ENCODE results near the gene LTB. TPM values are rescaled to one million over a fixed set of nuclear protein-coding genes. Genes with fewer than 3 reads are reported as not detected.

Gene LTB
- total and polyA plus RNA-seq, 9 donors: 0.58 to 2.9 (median 2.1) TPM

DNA sequence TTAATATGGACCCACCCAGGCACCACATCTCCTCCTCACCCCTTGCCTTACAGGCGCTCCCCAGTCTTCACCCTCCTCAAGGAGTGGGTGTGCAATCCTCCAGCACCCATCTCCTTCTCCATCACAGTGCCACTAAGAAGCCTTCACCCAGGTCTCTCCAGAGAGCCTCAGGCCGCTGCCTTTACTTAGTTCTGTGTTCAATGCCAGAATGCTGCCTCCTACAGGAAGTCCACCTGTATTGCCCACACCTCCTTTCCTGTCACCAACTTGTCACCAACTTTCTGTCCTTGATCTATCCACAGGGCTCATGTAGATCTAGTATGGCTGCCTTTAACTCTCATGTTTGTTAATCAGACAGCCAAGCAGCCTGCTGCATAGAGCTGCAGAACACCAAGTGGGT, 3.3 kb upstream of the LTB start:
- peaks cover 11% of the 10 kb centered on the region for H3K27me3 ChIP-seq (ENCODE audit: control insufficient read depth, insufficient read depth, low read length)
- H3K27ac ChIP-seq (ENCODE audit: low read length): no peak overlapping the region
- DNase-seq: no peak
- WGBS (ENCODE audit: insufficient coverage): 61% methylated on average over 2 of the region's 2 CpGs
- H3K4me1 ChIP-seq (ENCODE audit: control insufficient read depth, insufficient read depth, low read length): peaks cover 27% of the 10 kb centered on the region
- no peaks in the 10 kb centered on the region for H3K9me3 ChIP-seq (replicated peaks; ENCODE audit: control insufficient read depth, low read depth, low read length)
- H3K4me3 ChIP-seq (ENCODE audit: low read length): no peak overlapping the region
- H3K36me3 ChIP-seq (ENCODE audit: control insufficient read depth, insufficient read depth, low read length): no peaks in the 10 kb centered on the region

- Histone ChIP-seq H3K27me3 (ENCODE audit: control insufficient read depth, insufficient read depth, low read length) (peaks cover 14% of the 10 kb centered on the region), H3K9me3 (replicated peaks; ENCODE audit: control insufficient read depth, low read depth, low read length) (no peaks in the 10 kb centered on the region), H3K27ac (ENCODE audit: low read length) (peak overlapping the region; percentile 53), H3K4me1 (ENCODE audit: control insufficient read depth, insufficient read depth, low read length) (peaks cover 17% of the 10 kb centered on the region), H3K36me3 (ENCODE audit: control insufficient read depth, insufficient read depth, low read length) (no peaks in the 10 kb centered on the region), H3K4me3 (ENCODE audit: low read length) (peak overlapping the region; percentile 62)
- no peak for DNase-seq
- WGBS (ENCODE audit: insufficient coverage): 10% methylated on average over 12 of the region's 21 CpGs
Measured at GRCh38 chr6:31581434-31582229, 592 bp downstream of the LTB start.

GRCh38 chr6:31580807-31581433, 1.3 kb downstream of the LTB start:
- peaks cover 17% of the 10 kb centered on the region for H3K4me1 ChIP-seq (ENCODE audit: control insufficient read depth, insufficient read depth, low read length)
- peak; percentile 92 for DNase-seq
- H3K36me3 ChIP-seq (ENCODE audit: control insufficient read depth, insufficient read depth, low read length): no peaks in the 10 kb centered on the region
- WGBS (ENCODE audit: insufficient coverage): under 1% methylated on average over 54 of the region's 62 CpGs
- peak overlapping the region; percentile 62 for H3K4me3 ChIP-seq (ENCODE audit: low read length)
- peak overlapping the region; percentile 53 for H3K27ac ChIP-seq (ENCODE audit: low read length)
- no peaks in the 10 kb centered on the region for H3K9me3 ChIP-seq (replicated peaks; ENCODE audit: control insufficient read depth, low read depth, low read length)
- peaks cover 14% of the 10 kb centered on the region for H3K27me3 ChIP-seq (ENCODE audit: control insufficient read depth, insufficient read depth, low read length)

DNA sequence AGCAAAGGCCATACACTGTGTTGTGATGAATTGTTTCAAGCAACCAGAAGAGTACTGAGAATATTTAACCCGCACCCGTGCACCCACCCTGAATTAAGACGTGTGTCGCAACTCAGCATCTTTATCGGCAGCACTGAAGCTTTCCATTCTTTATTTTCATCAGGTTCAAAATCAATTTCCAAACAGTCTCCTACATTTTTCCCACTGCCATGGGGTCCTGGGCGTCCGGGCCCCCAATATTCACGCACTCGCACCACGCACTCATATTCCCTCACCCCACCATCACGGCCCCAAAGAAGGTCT, 1.8 kb downstream of the LTB start:
- H3K9me3 ChIP-seq (replicated peaks; ENCODE audit: control insufficient read depth, low read depth, low read length): no peaks in the 10 kb centered on the region
- no peak for DNase-seq
- H3K27ac ChIP-seq (ENCODE audit: low read length): no peak overlapping the region
- peak overlapping the region; percentile 62 for H3K4me3 ChIP-seq (ENCODE audit: low read length)
- H3K27me3 ChIP-seq (ENCODE audit: control insufficient read depth, insufficient read depth, low read length): peaks cover 14% of the 10 kb centered on the region
- peaks cover 15% of the 10 kb centered on the region for H3K4me1 ChIP-seq (ENCODE audit: control insufficient read depth, insufficient read depth, low read length)
- WGBS (ENCODE audit: insufficient coverage): 26% methylated on average over 11 of the region's 11 CpGs
- no peaks in the 10 kb centered on the region for H3K36me3 ChIP-seq (ENCODE audit: control insufficient read depth, insufficient read depth, low read length)

- H3K36me3 ChIP-seq (ENCODE audit: control insufficient read depth, insufficient read depth, low read length): no peaks in the 10 kb centered on the region
- no peak for DNase-seq
- 100% methylated on average over 1 of the region's 8 CpGs for WGBS (ENCODE audit: insufficient coverage)
- H3K27ac ChIP-seq (ENCODE audit: low read length): no peak overlapping the region
- H3K27me3 ChIP-seq (ENCODE audit: control insufficient read depth, insufficient read depth, low read length): peaks cover 14% of the 10 kb centered on the region
- peaks cover 17% of the 10 kb centered on the region for H3K4me1 ChIP-seq (ENCODE audit: control insufficient read depth, insufficient read depth, low read length)
- no peaks in the 10 kb centered on the region for H3K9me3 ChIP-seq (replicated peaks; ENCODE audit: control insufficient read depth, low read depth, low read length)
- no peak overlapping the region for H3K4me3 ChIP-seq (ENCODE audit: low read length)
Measured at GRCh38 chr6:31579546-31580437, 2.4 kb downstream of the LTB start.

DNA sequence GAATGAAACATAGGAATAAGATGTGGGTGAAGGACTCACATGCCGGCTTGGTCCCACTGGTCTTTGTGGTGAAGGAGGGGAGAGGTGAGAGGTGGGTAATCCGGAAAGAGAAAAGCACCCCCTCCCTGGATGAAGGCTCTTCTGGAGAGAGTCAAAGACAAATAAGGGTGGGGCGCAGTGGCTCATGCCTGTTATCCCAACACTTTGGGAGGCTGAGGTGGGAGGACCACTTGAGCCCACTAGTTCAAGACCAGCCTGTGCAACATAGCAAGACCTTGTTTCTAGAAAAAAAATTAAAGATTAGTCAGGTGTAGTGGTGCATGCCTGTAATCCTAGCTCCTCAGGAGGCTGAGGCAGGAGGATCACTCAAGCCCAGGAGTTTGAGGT, 3.1 kb downstream of the LTB start:
- no peak overlapping the region for H3K27ac ChIP-seq (ENCODE audit: low read length)

GRCh38 chr6:31578184-31579118, 3.8 kb downstream of the LTB start:
- 53% methylated on average over 5 of the region's 12 CpGs for WGBS (ENCODE audit: insufficient coverage)
- no peak overlapping the region for H3K4me3 ChIP-seq (ENCODE audit: low read length)
- no peak for DNase-seq
- peaks cover 17% of the 10 kb centered on the region for H3K4me1 ChIP-seq (ENCODE audit: control insufficient read depth, insufficient read depth, low read length)
- H3K9me3 ChIP-seq (replicated peaks; ENCODE audit: control insufficient read depth, low read depth, low read length): no peaks in the 10 kb centered on the region
- H3K36me3 ChIP-seq (ENCODE audit: control insufficient read depth, insufficient read depth, low read length): no peaks in the 10 kb centered on the region
- H3K27me3 ChIP-seq (ENCODE audit: control insufficient read depth, insufficient read depth, low read length): peaks cover 14% of the 10 kb centered on the region
- H3K27ac ChIP-seq (ENCODE audit: low read length): no peak overlapping the region

More for the DNA sequence above, 3.1 kb downstream of the LTB start:
- no peak for DNase-seq
- Histone ChIP-seq H3K9me3 (replicated peaks; ENCODE audit: control insufficient read depth, low read depth, low read length) (no peaks in the 10 kb centered on the region), H3K4me3 (ENCODE audit: low read length) (no peak overlapping the region), H3K27me3 (ENCODE audit: control insufficient read depth, insufficient read depth, low read length) (peaks cover 14% of the 10 kb centered on the region), H3K36me3 (ENCODE audit: control insufficient read depth, insufficient read depth, low read length) (no peaks in the 10 kb centered on the region), H3K4me1 (ENCODE audit: control insufficient read depth, insufficient read depth, low read length) (peaks cover 17% of the 10 kb centered on the region)
- WGBS (ENCODE audit: insufficient coverage): 92% methylated on average over 2 of the region's 3 CpGs

DNA sequence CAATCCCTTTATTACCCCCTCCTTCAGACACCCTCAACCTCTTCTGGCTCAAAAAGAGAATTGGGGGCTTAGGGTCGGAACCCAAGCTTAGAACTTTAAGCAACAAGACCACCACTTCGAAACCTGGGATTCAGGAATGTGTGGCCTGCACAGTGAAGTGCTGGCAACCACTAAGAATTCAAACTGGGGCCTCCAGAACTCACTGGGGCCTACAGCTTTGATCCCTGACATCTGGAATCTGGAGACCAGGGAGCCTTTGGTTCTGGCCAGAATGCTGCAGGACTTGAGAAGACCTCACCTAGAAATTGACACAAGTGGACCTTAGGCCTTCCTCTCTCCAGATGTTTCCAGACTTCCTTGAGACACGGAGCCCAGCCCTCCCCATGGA, 4.7 kb downstream of the LTB start:
- Histone ChIP-seq H3K9me3 (replicated peaks; ENCODE audit: control insufficient read depth, low read depth, low read length) (no peaks in the 10 kb centered on the region), H3K4me1 (ENCODE audit: control insufficient read depth, insufficient read depth, low read length) (peaks cover 17% of the 10 kb centered on the region), H3K27me3 (ENCODE audit: control insufficient read depth, insufficient read depth, low read length) (peaks cover 14% of the 10 kb centered on the region), H3K4me3 (ENCODE audit: low read length) (no peak overlapping the region), H3K27ac (ENCODE audit: low read length) (no peak overlapping the region), H3K36me3 (ENCODE audit: control insufficient read depth, insufficient read depth, low read length) (no peaks in the 10 kb centered on the region)
- WGBS (ENCODE audit: insufficient coverage): 78% methylated on average over 2 of the region's 3 CpGs
- no peak for DNase-seq

DNA sequence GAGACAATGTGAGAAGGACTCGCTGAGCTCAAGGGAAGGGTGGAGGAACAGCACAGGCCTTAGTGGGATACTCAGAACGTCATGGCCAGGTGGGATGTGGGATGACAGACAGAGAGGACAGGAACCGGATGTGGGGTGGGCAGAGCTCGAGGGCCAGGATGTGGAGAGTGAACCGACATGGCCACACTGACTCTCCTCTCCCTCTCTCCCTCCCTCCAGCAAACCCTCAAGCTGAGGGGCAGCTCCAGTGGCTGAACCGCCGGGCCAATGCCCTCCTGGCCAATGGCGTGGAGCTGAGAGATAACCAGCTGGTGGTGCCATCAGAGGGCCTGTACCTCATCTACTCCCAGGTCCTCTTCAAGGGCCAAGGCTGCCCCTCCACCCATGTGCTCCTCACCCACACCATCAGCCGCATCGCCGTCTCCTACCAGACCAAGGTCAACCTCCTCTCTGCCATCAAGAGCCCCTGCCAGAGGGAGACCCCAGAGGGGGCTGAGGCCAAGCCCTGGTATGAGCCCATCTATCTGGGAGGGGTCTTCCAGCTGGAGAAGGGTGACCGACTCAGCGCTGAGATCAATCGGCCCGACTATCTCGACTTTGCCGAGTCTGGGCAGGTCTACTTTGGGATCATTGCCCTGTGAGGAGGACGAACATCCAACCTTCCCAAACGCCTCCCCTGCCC, 5.2 kb downstream of the LTB start:
- Histone ChIP-seq H3K4me3 (ENCODE audit: low read length) (no peak overlapping the region), H3K4me1 (ENCODE audit: control insufficient read depth, insufficient read depth, low read length) (peaks cover 17% of the 10 kb centered on the region), H3K27me3 (ENCODE audit: control insufficient read depth, insufficient read depth, low read length) (peaks cover 12% of the 10 kb centered on the region), H3K27ac (ENCODE audit: low read length) (no peak overlapping the region), H3K9me3 (replicated peaks; ENCODE audit: control insufficient read depth, low read depth, low read length) (no peaks in the 10 kb centered on the region), H3K36me3 (ENCODE audit: control insufficient read depth, insufficient read depth, low read length) (no peaks in the 10 kb centered on the region)
- no peak for DNase-seq
- 92% methylated on average over 13 of the region's 19 CpGs for WGBS (ENCODE audit: insufficient coverage)
